ENCODE measurements around the gene NFU1.

DNA sequence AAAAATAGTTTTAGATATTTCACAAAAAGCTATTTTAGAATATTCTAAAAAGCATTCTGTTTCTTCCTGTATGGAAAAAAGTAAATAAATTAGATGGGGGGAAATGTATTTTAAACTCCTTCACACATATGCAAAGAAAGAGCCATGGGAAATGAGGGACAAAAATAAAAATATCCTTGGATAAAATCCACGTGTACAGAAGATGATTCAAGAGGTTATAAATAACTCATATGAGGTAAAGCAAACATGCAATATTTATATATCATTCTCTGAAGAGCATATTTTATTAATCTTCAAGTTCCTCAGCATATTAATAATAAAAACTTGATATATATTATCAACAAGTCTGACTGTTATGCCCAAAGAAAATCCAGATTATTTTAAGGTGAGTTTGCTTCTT lies 41.4 kb downstream of the NFU1 start:
- no peak for TF ChIP-seq POLR2AphosphoS5 (IDR thresholded peaks at IDR 0.05)
- TF ChIP-seq, protein P1, sequence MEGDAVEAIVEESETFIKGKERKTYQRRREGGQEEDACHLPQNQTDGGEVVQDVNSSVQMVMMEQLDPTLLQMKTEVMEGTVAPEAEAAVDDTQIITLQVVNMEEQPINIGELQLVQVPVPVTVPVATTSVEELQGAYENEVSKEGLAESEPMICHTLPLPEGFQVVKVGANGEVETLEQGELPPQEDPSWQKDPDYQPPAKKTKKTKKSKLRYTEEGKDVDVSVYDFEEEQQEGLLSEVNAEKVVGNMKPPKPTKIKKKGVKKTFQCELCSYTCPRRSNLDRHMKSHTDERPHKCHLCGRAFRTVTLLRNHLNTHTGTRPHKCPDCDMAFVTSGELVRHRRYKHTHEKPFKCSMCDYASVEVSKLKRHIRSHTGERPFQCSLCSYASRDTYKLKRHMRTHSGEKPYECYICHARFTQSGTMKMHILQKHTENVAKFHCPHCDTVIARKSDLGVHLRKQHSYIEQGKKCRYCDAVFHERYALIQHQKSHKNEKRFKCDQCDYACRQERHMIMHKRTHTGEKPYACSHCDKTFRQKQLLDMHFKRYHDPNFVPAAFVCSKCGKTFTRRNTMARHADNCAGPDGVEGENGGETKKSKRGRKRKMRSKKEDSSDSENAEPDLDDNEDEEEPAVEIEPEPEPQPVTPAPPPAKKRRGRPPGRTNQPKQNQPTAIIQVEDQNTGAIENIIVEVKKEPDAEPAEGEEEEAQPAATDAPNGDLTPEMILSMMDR (IDR thresholded peaks at IDR 0.05), result no peak
- TF ChIP-seq POLR2A (IDR thresholded peaks at IDR 0.05), result no peak
